ENCODE measurements around the gene FBXO46.
"Not testable (repeated sequence)": the region's sequence is repeated elsewhere in the genome, so short reads cannot be mapped to it uniquely, and the experiment has no call there.

The FBXO46 gene

DNA sequence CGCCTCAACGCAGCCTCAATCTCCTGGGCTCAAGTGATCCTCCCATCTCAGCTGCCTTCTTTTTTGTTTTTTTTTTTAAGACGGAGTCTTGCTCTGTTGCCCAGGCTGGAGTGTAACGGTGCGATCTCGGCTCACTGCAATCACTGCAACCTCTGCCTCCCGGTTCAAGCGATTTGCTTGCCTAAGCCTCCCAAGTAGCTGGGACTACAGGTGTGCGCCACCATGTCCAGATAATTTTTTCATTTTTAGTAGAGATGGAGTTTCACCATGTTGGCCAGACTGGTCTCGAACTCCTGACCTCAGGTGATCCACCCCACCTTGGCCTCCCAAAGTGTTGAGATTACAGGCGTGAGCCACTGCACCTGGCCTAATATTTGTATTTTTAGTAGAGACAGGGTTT is 10.6 kb downstream of the FBXO46 start:
- not testable (repeated sequence) for DNase-seq

DNA sequence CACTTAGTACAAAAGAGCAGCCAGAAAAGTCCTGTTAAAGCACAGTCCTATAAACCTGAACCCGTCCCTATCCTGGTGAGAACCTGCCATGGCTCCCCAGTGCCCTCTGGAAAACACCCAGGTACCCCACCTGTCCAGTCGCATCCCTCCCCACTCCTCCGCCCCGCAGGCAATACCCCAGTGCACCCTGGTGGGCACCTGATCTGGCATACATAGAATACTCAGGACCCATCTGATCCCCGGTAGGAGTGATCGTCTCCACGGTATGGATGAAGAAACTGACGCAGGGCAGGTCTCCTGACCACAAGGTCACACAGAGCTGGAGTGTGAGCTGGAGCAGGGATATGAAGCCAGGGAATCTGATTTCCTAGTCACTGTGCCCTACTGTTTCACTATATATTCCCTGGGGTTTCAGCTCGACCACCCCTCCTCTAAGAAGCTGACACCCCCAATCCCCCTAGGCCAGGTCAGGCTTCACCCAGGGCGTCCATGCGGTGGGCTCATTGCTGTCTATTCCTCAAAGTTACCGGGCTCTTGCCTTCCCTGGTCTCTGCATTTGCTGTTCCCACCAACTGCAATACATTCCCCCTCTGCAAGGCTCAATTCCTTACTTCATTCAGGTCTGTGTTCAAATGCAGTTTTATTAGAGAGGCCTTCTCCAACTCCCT is 12.6 kb downstream of the FBXO46 start:
- peak in 1 of 14 donors; percentile 31 for DNase-seq

DNA sequence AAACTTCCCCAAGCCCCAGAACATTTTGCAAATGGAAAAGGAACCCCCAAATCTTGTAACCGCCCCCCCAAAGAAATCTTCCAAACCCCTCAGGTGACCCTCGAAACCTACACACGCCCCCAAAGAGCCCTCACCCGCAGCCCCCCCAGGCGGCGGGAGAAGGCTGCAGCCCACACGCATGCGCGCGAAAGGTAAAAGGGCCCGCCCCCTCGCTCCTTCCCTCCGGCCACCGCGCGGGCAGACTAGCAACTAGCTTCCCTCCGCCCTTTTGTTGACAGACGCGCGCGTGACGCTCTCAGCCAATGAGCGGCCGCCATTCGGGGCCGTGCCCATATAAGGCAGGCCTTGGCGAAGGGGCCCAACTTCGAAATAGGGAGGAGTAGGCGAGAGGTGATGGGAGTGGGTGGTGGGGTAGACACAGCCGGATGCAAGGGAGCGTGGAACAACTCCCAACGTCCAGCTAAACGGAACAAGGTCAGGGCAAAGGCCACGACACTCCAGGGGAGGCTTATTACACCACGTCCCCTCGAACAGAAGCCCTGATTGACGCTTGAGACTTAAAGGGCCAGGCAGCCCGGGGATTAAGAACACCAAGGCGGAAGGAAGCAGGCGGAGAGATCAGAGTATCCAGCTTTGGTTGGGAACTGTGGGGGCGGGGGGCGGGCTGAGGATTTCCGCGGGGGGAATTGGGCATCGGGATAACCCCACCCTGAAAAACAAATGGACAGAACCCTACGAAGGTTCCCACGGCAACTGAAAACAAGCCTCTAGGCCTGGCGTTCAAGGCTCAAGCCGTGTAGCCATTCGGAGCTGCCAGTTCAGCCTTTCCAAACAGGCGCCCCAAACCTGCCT is 13.3 kb downstream of the FBXO46 start:
- DNase-seq: peak; percentile 90 to 100 (median 98)

- DNase-seq: peak in 4 of 14 donors; percentile 22 to 63 (median 42)
Observed at GRCh38 chr19:45716359-45717130, 14.2 kb downstream of the FBXO46 start.

GRCh38 chr19:45715139-45715538 is 15.6 kb downstream of the FBXO46 start:
- no peak for DNase-seq

GRCh38 chr19:45713141-45713540 is 17.6 kb downstream of the FBXO46 start:
- DNase-seq: no peak

GRCh38 chr19:45712699-45713067 is 18.0 kb downstream of the FBXO46 start:
- DNase-seq: no peak

- DNase-seq: no peak
Observed at GRCh38 chr19:45711851-45712698, 18.6 kb downstream of the FBXO46 start.

DNA sequence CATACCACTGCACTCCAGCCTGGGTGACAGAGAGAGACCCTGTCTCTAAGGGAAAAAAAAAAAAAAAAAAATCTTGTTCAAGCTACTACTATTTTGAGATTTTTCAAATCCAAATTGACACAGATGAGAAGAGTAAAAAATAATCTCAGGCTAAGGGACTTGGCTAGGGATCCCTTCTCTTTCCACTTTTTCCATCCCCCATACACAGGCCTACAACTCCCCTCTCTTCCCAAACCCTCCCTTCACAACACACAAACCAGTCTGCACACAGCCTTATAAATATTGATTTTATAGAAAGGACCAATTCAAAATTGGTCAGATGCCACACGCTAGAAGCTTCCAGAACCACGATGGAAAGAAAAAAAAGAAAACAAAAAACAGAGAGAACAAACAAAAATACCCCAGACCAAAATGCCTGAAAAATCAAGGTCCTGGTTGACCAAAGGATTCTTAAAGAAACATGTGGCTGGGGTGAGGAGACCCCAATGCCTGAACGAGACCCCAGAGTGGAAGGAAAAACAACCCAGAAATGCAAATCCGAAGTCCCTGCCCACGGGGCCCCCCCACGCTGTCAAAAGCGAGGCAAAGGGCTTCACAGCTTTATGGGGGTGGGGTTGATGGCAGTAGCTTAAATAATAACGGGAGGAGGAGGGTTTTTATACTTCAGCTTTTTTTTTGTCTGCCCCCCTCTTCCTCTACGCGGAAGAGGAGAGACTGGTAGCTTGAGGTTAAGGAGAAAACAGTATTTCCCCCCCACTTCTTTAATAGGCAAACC is 20.2 kb downstream of the FBXO46 start:
- DNase-seq: no peak

DNA sequence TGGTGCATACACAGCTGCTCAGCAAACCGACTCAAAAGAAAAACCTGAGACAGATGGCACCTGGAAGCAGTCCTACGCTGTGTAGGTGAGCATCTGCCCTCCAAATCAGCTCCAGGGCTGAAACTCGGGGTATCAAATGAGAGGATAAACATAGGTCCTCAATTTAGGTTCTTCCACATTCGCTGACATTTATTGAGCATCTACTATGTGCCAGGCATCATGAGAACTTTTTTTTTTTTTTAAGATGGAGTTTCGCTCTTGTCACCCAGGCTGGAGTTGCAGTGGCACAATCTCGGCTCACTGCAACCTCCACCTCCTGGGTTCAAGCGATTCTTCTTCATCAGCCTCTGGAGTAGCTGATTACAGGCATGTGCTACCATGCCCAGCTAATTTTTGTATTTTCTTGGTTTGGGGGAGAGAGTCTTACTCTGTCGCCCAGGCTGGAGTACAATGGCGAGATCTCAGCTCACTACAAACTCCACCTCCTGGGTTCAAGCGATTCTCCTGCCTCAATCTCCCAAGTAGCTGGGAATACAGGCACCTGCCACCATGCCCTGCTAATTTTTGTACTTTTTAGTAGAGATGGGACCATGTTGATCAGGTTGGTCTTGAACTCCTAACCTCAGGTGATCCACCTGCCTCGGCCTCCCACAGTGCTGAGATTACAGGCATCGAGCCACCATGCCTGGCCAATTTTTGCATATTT is 24.8 kb downstream of the FBXO46 start:
- DNase-seq: no peak

- no peak for DNase-seq
Observed at GRCh38 chr19:45705115-45705514, 25.6 kb downstream of the FBXO46 start.

DNA sequence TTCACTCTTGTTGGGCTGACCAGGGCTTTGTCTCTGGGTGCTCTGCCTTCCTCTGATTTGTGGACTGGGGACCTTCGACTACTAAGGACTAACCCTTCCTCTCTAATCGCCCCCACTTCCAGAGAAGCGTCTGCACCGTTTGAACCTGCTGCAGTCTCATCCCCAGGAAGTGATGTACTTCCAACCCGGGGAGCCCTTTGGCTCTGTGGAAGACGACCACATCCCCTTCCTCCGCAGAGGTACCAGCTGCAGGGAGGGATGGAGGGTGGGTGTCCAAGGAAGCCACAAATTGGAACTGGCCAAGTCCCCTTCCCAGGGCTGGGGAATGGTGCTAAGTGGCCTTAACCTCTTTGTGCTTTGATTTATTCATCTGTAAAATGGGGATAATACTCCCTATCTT is 29.0 kb downstream of the FBXO46 start:
- no peak for DNase-seq

GRCh38 chr19:45693106-45693788 is 37.4 kb downstream of the FBXO46 start:
- peak in 12 of 14 donors; percentile 9 to 64 (median 33) for DNase-seq

GRCh38 chr19:45692187-45693105 is 38.2 kb downstream of the FBXO46 start, which contains the start of gene QPCTL:
Gene QPCTL, plus strand, starts transcription at chr19:45692666. Its CDS starts 38 bp downstream, at chr19:45692704.
- peak; percentile 90 to 100 (median 98) for DNase-seq

GRCh38 chr19:45691516-45692186 is 39.0 kb downstream of the FBXO46 start, which contains the start of gene SNRPD2:
Gene SNRPD2, minus strand, starts transcription at chr19:45691953. Its CDS starts 65 bp downstream, at chr19:45691888.
- DNase-seq: peak; percentile 90 to 100 (median 98)

- DNase-seq: no peak
Observed at GRCh38 chr19:45687599-45687998, 43.1 kb downstream of the FBXO46 start.

GRCh38 chr19:45685045-45685444 is 45.7 kb downstream of the FBXO46 start:
- DNase-seq: not testable (repeated sequence)

DNA sequence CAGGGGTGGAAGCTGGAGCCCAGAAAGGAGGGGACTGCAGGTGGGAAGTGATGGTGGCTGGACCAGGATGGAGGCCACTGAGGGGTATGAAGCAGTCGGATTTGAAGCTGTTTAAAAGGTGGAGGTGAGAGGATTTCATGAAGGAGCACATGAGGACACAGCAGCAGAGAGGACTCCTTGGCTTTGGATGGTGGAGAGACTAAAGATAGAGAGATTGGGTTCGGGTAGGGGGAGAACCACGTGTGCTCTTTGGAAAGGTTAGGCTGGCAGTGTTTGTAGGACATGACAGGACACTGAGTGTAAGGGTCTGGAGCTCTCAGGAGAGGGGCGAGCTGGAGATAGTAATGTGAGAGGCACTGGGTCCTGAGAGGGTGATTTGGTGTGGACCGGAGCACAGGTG is 47.8 kb downstream of the FBXO46 start:
- DNase-seq: no peak

Data from C1 segment of cervical spinal cord (tissue), 14 donors.